Left lung (tissue), 10 donors: ENCODE data around the gene DMAC2L. TPM values are rescaled to one million over a fixed set of nuclear protein-coding genes. Genes with fewer than 3 reads are reported as not detected.
"Not testable (repeated sequence)": the region's sequence is repeated elsewhere in the genome, so short reads cannot be mapped to it uniquely, and the experiment has no call there.

Experiments used
- ATAC-seq: fragments of 200-7000 bp; cut with Tn5 transposase; one replicate; pipeline ENCODE4 v1.9.1; 2020; ENCODE audit warnings: moderate library complexity
- DNase-seq, 4 donors: peaks; one replicate each; pipeline ENCODE4 v3.0.0-alpha.2; 2013 to 2020
- H3K27ac ChIP-seq, 2 donors: fragments of 200-600 bp; sonication (generic) in 1 of 2; one replicate each; pipeline versions ENCODE4 v1.5.0 to v1.8.0; 2020 to 2021
- H3K27me3 ChIP-seq, 2 donors: fragments of 200-600 bp; sonication (generic) in 1 of 2; one replicate each; pipeline versions ENCODE4 v1.5.0 to v1.8.0; 2020 to 2021
- H3K36me3 ChIP-seq, 2 donors: fragments of 200-600 bp; sonication (generic) in 1 of 2; one replicate each; pipeline versions ENCODE4 v1.5.0 to v1.8.0; 2020 to 2021
- H3K4me1 ChIP-seq, 2 donors: fragments of 200-600 bp; one replicate each; pipeline ENCODE4 v1.8.0; 2021
- H3K4me3 ChIP-seq, 2 donors: fragments of 200-600 bp; sonication (generic) in 1 of 2; one replicate each; pipeline versions ENCODE4 v1.5.0 to v1.8.0; 2020 to 2021; ENCODE audit warnings: mild to moderate bottlenecking in 1 of 2
- H3K9me3 ChIP-seq, 2 donors: fragments of 200-600 bp; sonication (generic) in 1 of 2; one replicate each; pipeline versions ENCODE4 v1.5.0 to v1.8.0; 2020 to 2021
- CTCF ChIP-seq, 2 donors: fragments of 200-600 bp; sonication (generic) in 1 of 2; IDR thresholded peaks; one replicate each; pipeline versions ENCODE4 v1.5.0 to v1.8.0; 2021; ENCODE audit warnings: antibody characterized with exemption in 2 of 2
- intact Hi-C, 2 donors: fragments of 100-400 bp; cut with DNase I; formaldehyde crosslinking; loops; one replicate each; pipeline versions ENCODE4 v1.11.2 to v1.14.2; 2022
- polyA plus RNA-seq, 6 donors: library from polyadenylated mRNA; unstranded; fragments of 120-200 nt; gene quantifications; one replicate each; pipeline ENCODE4 v1.2.1, GENCODE V29; 2013; ENCODE audit not compliant: insufficient read length in 6 of 6
- total RNA-seq, 2 donors: library from RNA; stranded (reverse); fragmentation: NEBNext Ultra II Directional; extraction: Animal tissue kit (Norgen Biotek cat#: 25700); gene quantifications; one replicate each; pipeline ENCODE4 v1.2.1, GENCODE V29; 2021
- donor health status: DM: no; HTN: yes; CAD: no.
- donor health status: DM: no; HTN: no; CAD: no.

DMAC2L gene
- total and polyA plus RNA-seq, 8 donors = 15.7 to 26.6 (median 24.0) TPM

GRCh38 chr14:50357753-50358395, 45.8 kb downstream of the DMAC2L start:
- ATAC-seq = no peak
- Histone ChIP-seq H3K4me3 (no peak overlapping the region), H3K27ac (no peak overlapping the region), H3K9me3 (no peaks in the 10 kb centered on the region), H3K27me3 (no peaks in the 10 kb centered on the region), H3K36me3 (peaks cover 0 to 13% of the 10 kb centered on the region in 2 donors), H3K4me1 (peaks cover 0 to under 1% of the 10 kb centered on the region in 2 donors)
- intact Hi-C loops = no loop called here
- DNase-seq = no peak
- TF ChIP-seq CTCF (IDR thresholded peaks at IDR 0.05) = no peak

- no peak for DNase-seq
- no peak overlapping the region for H3K27ac ChIP-seq
- H3K27me3 ChIP-seq = no peaks in the 10 kb centered on the region
- TF ChIP-seq CTCF (IDR thresholded peaks at IDR 0.05) = no peak
- ATAC-seq = no peak
- intact Hi-C loops = no loop called here
- no peaks in the 10 kb centered on the region for H3K9me3 ChIP-seq
- H3K4me1 ChIP-seq = peaks cover 11 to 18% of the 10 kb centered on the region in 2 donors
- no peak overlapping the region for H3K4me3 ChIP-seq
- H3K36me3 ChIP-seq = peaks cover 0 to 13% of the 10 kb centered on the region in 2 donors
Observed at GRCh38 chr14:50359631-50360030, 47.5 kb downstream of the DMAC2L start.

- Histone ChIP-seq H3K36me3 (peaks cover 0 to 13% of the 10 kb centered on the region in 2 donors), H3K9me3 (no peaks in the 10 kb centered on the region), H3K4me3 (no peak overlapping the region), H3K27me3 (no peaks in the 10 kb centered on the region), H3K27ac (no peak overlapping the region), H3K4me1 (peaks cover 11 to 23% of the 10 kb centered on the region in 2 donors)
- ATAC-seq (no peak), DNase-seq (no peak)
- TF ChIP-seq CTCF (IDR thresholded peaks at IDR 0.05) = no peak
- intact Hi-C loops = no loop called here
Observed at GRCh38 chr14:50360093-50360492, 48.0 kb downstream of the DMAC2L start.

- peaks cover 0 to 13% of the 10 kb centered on the region in 2 donors for H3K36me3 ChIP-seq
- ATAC-seq (no peak), DNase-seq (no peak)
- TF ChIP-seq CTCF (IDR thresholded peaks at IDR 0.05) = no peak
- H3K27me3 ChIP-seq = no peaks in the 10 kb centered on the region
- no peak overlapping the region for H3K4me3 ChIP-seq
- H3K27ac ChIP-seq = no peak overlapping the region
- H3K4me1 ChIP-seq = peaks cover 11 to 31% of the 10 kb centered on the region in 2 donors
- no peaks in the 10 kb centered on the region for H3K9me3 ChIP-seq
- intact Hi-C loops = no loop called here
Observed at GRCh38 chr14:50360851-50361250, 48.7 kb downstream of the DMAC2L start.

- H3K9me3 ChIP-seq, DNase-seq, intact Hi-C loops, ATAC-seq, H3K4me3 ChIP-seq, H3K27me3 ChIP-seq, H3K27ac ChIP-seq: not testable (repeated sequence)
- peaks cover 11 to 35% of the 10 kb centered on the region in 2 donors for H3K4me1 ChIP-seq
- H3K36me3 ChIP-seq = peaks cover 0 to 13% of the 10 kb centered on the region in 2 donors
Observed at GRCh38 chr14:50361473-50362403, 49.6 kb downstream of the DMAC2L start.
